ENCODE measurements around the gene CLDND2.
A peak's percentile ranks its signal among the peaks of the same experiment; 100 is the strongest.

Gene CLDND2

GRCh38 chr19:51387924-51388389 is 19.2 kb upstream of the CLDND2 start, which contains the start of gene LIM2:
Gene LIM2, minus strand, starts transcription at chr19:51387974. Its CDS starts 531 bp downstream, at chr19:51387443.
- DNase-seq (ENCODE audit: low read depth): no peak
- no peak within 1 kb of the TSS for H3K4me3 ChIP-seq (ENCODE audit: low read depth, low read length)

DNA sequence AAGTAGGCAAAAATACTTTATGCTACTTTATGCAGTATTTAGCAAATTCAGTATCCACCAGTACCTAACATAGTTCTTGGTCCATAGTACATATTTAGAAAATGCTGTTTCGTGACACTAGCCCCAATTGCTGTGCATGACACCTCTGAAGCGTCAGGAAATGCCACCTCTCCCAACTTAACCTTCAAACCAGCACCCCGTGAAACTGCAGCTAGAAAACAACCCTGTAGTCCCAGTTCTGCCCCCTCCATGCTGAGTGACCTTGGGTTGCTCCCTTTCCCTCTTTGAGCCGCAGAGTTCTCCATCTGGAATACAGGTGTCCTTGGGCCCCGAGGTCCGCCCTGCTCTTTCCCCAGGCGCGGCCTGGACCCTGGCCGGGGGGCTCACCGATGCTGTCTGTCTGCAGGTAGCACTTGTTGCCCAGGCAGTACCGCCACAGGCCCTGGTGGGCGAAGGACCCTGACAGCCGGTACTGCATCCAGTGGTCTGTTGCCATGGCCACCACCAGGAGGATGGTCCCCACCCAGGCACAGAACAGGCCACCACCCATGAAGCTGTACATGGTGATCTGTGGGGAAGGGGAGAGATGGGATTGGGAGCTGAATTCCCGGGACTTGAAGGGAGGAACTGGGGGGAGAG is 18.2 kb upstream of the CLDND2 start:
- H3K4me3 ChIP-seq (ENCODE audit: low read depth, low read length): no peak overlapping the region
- no peak for DNase-seq (ENCODE audit: low read depth)

DNA sequence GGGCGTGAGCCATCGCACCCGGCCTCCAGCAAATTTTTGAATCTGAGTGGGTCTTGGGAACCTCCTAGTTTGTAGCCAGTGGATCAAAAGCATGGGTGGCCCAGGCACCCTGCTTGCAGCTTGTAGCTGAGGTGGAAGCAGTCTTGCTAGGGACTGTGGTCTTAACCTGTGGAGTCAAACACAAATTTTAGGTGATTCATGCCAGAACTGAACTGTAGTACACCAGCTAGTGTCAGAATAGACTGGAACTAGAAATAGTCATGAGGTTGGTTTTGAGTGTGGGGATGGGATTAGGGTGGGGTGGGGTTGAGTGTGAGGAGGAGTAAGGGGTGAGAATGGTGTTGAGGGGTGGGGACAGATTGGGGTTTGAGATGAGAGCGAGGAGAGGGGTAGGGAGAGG is 13.2 kb upstream of the CLDND2 start:
- no peak for DNase-seq (ENCODE audit: low read depth)
- no peak overlapping the region for H3K4me3 ChIP-seq (ENCODE audit: low read depth, low read length)

DNA sequence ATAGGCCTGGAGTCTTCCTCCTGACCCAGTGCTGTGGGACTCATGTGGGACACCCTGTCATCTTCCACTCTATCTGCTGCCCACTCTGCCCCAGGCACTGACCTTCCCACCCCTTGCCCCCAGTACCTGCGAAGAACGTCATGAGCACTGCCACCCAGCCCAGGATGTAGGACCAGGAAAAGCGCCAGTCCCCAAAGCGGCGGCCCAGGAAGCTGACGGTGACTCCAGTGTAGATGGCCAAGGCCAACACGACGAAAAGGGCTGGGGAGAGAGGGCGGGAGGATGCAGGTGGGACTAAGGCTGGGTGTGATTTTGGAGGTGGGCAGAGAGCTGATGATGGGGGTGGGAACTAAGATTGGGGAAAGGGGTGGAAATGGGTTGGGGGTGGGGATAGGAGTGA is 11.6 kb upstream of the CLDND2 start:
- H3K4me3 ChIP-seq (ENCODE audit: low read depth, low read length): no peak overlapping the region
- DNase-seq (ENCODE audit: low read depth): no peak

DNA sequence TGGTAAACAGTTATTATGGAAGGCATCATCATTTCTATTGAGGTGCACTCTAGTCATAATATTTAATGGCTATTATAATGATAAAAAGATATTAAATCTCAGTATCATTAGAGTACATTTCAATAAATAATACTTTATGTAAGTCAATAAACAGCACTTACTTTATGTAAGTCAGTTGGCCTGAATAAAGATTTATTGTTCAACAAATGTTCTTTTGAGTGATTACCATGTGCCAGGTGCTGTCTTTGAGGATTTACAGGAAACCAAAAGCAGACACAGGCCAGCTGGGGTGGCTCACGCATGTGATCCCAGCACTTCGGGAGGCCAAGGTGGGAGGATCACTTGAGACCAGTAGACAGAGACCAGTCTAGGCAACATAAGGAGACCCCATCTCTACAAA is 8.6 kb upstream of the CLDND2 start:
- no peak for DNase-seq (ENCODE audit: low read depth)
- H3K4me3 ChIP-seq (ENCODE audit: low read depth, low read length): no peak overlapping the region

DNA sequence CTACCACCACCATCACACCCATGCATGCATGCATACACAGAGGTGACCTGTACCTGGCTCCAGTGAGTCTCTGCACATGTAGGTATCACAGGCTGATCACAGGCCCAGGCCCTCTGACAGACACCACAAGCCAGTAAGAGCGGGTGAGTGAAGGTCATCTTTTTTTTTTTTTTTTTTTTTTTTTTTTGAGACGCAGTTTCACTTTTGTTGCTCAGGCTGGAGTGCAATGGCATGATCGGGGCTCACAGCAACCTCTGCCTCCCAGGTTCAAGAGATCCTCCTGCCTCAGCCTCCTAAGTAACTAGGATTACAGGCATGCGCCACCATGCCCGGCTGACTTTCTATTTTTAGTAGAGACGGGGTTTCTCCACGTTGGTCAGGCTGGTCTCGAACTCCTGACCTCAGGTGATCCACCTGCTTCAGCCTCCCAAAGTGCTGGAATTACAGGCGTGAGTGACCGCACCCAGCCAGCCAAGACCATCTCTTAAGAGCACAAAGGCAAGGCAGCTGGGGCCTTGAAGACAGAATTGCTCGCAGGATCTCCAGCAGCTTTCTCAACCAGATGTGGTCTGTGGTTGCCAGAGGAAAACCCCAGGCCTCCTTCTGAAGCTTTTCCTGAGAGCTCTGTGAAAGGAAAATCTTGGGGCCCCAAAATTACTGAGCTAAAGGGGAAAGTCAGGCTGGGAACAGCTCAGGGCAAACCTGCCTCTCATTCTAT is 6.9 kb upstream of the CLDND2 start:
- DNase-seq (ENCODE audit: low read depth): no peak
- H3K4me3 ChIP-seq (ENCODE audit: low read depth, low read length): no peak overlapping the region

- H3K4me3 ChIP-seq (ENCODE audit: low read depth, low read length): no peak within 1 kb of the TSS
- DNase-seq (ENCODE audit: low read depth): no peak
These were observed 4.1 kb upstream of the CLDND2 start, which contains the start of gene NKG7 for GRCh38 chr19:51372649-51373504. Gene NKG7, minus strand, starts transcription at chr19:51372654. Its CDS starts 119 bp downstream, at chr19:51372535.

DNA sequence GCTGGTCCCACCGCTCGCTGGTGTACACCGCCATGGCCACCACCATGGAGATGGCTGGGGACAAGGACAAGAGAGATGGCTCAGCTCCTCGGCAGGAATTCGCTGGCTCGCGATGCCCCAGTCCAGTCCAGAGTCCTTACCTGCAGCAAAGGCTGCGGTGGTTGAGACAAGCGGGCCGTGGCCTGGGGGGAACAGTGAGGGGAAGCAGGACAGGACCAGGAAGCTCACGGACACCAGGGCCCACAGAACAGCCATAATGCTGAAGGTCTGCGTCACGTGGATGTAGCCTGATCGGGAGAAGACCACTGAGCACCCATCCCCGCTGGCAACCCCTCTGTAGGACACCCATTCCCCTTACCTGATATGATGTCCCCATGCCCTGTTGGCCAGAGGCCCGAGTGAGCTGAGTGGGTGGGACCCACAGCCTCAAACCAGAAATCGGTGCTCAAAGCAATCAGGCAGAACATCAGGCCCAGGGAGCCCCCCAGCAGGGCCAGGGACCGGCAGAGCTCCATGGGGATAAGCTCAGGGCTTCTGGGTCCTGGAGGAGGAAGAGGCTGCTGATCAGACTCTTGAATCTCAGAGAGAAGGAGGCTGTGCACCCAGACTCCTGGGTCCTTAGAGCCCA is 3.3 kb upstream of the CLDND2 start:
- H3K4me3 ChIP-seq (ENCODE audit: low read depth, low read length): no peak overlapping the region
- no peak for DNase-seq (ENCODE audit: low read depth)

DNA sequence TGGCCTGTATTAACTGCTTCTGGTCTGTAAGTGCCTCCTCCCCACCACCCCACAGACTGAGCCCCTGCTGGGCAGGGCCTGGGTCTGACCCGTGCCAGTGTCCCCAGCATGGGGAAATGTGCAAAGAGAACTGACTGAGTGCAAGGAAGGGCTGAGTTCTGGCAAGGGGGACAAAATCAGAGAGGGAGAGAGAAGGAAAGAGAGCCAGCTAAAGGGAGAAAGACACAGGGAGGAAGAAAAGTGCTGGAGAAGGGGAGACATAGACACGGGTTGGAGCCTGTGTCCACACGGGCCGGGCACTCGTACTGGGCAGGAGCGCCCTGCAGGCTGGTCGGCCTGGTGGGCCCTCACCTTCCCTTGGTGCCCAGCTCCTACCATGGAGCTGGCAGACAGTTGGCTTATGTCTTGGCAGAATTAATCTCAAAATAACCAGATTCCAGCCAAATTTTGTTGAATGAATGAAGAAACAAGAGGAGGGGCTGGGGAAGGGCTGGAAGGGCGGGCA is 2.4 kb upstream of the CLDND2 start:
- H3K4me3 ChIP-seq (ENCODE audit: low read depth, low read length): no peak overlapping the region
- no peak for DNase-seq (ENCODE audit: low read depth)

DNA sequence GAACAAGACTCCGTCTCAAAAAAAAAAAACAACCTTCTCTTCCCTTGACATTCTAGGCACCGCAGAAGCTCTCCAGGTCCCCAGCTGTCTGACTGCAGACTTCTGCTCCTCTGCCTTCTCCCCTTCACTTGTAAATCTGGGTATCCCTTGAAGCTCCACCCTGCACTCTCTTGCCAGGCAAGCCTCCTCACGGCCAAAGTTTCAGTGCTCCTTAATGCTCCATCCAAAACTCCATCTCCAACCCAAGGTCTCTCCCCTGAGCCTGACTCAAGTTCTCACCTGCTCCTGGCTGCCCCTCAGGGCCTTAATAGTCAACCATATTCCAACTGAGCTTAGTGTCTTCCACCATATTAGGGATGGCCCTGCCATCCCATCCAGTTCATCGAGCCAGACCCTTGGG is 1.4 kb upstream of the CLDND2 start:
- DNase-seq (ENCODE audit: low read depth): no peak
- no peak overlapping the region for H3K4me3 ChIP-seq (ENCODE audit: low read depth, low read length)

- DNase-seq (ENCODE audit: low read depth): peak; percentile 94
- peak overlapping the region; percentile 94 for H3K4me3 ChIP-seq (ENCODE audit: low read depth, low read length)
These were observed 1.0 kb downstream of the CLDND2 start for GRCh38 chr19:51367565-51368365.

DNA sequence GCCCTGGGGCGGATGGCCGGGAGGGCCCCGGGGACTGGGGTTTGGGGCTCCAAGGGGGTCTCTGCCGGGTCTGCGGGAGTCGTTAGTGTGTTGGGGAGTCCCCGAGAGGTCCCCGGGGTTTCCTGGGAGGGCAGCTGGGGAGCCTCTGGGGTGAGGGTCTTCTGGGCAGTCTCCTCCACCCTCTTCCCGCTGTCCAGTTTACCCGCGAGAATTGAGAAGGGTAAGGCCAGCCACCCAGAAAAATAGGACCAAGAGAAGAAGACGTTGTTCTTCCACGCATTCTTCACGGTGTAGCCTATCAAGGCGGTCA is 1.6 kb downstream of the CLDND2 start:
- H3K4me3 ChIP-seq (ENCODE audit: low read depth, low read length): peak overlapping the region; percentile 94
- DNase-seq (ENCODE audit: low read depth): no peak

GRCh38 chr19:51366389-51367254 is 2.2 kb downstream of the CLDND2 start:
- peak; percentile 94 for DNase-seq (ENCODE audit: low read depth)
- peak overlapping the region; percentile 94 for H3K4me3 ChIP-seq (ENCODE audit: low read depth, low read length)

DNA sequence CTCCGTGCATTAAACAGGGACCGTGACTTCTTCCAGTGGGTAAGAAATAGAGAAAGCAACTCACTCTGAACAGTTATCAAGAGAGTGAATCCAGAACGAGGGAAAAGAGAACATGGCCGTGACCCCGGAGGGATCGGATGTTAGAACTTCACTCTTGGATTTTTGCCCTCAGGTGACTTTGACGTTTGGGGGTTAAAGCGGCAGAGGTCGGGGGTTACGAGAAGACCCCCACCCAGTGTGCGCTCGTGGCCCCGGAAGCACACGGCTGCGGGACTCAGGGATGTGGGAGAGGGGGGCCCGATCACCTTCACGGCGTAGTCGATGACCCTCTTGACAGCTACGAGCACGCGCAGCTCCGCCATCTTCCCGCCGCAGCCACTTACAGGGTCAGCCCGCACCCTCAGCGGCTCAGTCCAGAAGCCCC is 2.8 kb downstream of the CLDND2 start, which contains the start of gene ETFB:
Gene ETFB, minus strand, starts transcription at position 424 of the 424 bp plus-strand sequence. Its CDS starts 62 bp downstream, at position 362.
- peak within 1 kb of the TSS; percentile 94 for H3K4me3 ChIP-seq (ENCODE audit: low read depth, low read length)
- no peak for DNase-seq (ENCODE audit: low read depth)

DNA sequence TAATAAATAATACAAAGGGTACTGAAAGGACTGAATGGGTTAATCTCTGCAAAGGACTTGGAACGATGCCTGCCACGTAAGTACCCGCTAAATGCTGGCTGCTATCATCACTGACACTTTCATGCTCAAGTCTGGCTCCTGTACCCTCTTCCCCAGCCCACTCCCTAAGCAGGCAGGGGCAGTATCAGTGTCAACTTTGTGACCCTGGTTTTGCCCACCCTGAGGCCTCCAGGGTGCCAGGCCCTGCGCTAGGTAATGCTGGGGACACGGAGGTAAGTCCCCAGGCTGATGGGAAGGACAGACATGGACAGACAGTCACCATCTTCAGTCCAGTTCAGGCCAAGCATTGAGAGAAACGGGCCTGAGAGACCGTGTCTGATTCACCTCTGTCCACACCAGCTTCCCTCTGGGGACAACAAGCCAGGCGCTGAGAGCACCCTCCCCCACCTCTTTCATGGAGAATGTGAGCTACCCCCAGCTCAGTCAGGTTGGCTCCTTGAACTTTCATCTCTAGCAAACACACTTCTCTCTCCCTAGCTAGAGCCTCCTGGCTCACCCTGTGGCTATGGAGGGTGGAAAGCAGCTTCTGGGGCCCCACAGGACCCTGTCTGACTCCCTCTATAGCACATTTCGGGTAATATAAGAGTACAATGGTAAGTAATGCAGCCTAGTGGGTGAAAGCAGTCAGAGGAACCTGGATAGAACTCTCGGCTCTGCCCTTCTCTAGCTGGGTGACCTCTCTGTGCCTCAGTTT is 3.4 kb downstream of the CLDND2 start:
- peak overlapping the region; percentile 94 for H3K4me3 ChIP-seq (ENCODE audit: low read depth, low read length)
- no peak for DNase-seq (ENCODE audit: low read depth)

DNA sequence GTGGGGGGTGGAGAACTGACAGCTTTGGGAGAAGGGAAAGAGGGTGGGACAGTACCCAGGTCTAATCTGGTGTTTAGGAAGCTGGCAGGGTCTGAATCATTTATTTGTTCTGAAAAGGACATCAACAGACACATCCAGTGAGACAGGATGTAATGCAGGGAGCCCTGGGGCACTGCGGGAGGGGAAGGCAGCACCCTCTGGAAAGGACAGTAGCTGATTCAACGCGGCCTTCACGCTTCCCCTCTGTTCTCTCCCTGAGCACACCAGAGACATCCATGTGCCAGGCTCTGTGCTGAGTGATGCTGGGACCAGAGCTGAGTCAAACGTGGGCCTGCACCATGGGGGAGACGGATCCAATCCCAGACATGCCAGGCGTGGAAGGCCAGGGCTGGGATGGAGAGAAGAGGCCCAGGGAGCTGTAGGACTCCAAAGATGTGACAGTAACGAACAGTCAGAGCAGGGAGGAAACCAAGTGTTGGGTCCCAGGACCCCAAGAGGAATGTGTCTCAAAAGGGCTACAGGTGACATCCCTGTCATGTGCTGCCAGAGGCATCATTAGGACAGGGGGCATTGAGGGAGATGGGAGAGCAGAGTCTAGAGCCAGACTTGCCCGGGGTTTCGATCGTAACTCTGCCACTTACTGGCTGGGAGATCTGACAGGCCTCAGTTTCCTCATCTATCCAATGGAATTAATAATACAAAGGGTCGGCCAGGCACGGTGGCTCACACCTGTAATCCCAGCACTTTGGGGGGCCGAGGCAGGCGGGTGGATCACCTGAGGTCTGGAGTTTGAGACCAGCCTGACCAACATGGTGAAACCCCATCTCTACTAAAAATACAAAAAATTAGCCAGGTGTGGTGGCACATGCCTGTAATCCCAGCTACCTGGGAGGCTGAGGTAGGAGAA is 4.3 kb downstream of the CLDND2 start:
- no peak overlapping the region for H3K4me3 ChIP-seq (ENCODE audit: low read depth, low read length)
- DNase-seq (ENCODE audit: low read depth): no peak

All from skeletal muscle cell (primary cell).